Measurements from ENCODE around the gene ARTN.

Gene ARTN, protein sequence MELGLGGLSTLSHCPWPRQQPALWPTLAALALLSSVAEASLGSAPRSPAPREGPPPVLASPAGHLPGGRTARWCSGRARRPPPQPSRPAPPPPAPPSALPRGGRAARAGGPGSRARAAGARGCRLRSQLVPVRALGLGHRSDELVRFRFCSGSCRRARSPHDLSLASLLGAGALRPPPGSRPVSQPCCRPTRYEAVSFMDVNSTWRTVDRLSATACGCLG

GRCh38 chr1:43933386-43934100 is at the start of gene ARTN:
Gene ARTN (plus strand): TSS chr1:43933801. CDS start chr1:43935657, 1,856 bp downstream.
- DNase-seq = no peak

DNA sequence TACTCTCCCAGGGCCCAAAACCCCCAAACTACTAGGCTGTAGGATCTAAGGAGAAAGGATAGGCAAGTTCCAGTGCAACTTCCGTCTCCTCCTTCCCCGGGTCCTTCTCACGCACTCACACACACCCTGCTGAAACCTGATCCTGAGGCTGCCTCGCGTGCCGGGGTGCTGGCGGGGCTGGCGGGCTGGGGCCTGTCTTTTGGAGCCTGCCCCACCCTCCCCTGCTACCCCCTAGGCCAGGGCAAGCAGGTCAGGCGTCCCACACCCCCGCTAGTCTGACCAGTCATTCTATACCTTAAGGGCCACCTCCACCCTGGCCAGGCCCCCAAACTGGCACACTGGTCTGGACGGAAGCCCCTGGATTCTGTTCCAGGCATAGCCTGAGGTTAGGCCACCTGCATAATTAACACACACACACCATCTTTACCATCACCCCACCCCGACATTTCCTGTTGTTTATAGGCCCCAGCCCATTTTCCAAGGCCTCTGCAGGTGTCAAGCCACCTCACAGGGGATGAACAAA is 48.3 kb upstream of the ARTN start:
- no peak for DNase-seq

- DNase-seq = no peak
Observed at GRCh38 chr1:43887748-43888147, 45.9 kb upstream of the ARTN start.

DNA sequence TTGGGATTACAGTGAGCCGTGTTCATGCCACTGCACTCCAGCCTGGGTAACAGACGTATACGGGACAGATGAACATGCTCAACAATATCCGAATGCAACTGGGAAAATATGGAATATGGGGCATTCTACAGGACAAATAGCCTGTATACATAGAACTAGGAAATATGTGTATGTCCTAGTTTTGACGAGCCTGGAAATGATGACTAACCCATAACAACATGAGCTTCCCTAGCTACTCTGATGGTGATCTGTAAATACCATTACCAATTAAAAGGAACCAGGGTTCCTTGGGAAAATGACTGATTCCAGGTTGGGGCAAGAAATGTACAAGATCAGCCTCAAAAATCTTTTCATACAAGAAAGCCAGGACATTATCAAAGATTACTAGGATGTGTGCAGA is 42.8 kb upstream of the ARTN start:
- no peak for DNase-seq

- DNase-seq = no peak
Observed at GRCh38 chr1:43893006-43893405, 40.6 kb upstream of the ARTN start.

GRCh38 chr1:43898981-43899380 is 34.6 kb upstream of the ARTN start:
- DNase-seq = no peak

DNA sequence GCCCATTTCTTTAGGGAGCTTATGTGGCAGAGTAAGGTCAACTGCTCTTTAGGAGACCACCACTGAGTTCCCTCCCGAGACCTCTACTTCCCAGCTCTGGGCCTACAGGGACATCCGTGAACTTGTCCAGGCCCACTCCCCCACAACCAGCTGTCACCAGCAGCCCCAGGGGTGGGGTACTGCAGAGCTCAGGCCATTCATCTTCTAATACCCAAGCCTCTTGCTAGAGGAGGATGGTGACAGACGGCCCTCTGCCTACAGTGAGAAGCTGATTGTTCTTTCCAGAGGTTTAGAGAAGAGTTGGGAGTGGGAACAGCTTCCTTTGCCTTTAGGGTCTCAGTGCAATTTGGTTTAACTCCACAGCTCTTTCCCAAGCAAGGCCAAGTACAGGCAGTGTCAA is 33.2 kb upstream of the ARTN start:
- DNase-seq = no peak

DNA sequence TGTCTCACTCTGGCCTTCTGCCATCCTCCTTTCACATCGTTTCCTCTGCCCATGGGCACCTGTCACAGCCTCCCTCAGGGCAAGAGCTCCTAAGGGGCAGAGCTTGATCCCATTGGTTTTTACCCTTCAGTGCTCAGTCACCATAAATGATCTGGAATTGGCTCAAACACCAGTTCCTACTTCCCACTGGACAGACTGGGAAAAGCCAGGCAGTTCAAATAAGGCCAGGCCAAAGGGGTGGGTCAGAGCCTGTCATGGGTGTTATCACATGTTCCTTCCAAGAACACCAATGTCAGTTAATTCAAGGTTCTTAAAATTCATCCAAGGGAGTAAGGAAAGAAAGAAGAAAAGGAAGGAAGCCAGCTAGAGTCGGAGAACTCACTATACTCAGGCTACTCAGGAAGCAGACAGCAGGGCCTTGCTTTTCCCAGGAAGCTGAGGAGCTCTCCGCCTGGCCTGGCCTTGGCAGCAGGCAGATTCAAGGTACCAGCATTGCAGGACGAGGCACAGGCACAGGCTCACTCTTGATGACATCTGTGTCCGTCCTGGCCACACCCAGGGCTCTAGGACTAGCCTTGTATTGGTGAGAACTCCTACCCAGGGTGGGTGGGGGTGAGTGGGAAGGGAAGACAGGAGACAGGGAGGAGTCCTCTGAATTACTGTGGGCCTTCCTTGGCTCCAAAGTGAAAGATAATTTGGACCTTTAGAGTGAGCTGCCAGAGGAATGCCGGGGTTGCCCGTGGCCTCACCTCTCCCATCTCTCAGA is 32.2 kb upstream of the ARTN start:
- DNase-seq = no peak

DNA sequence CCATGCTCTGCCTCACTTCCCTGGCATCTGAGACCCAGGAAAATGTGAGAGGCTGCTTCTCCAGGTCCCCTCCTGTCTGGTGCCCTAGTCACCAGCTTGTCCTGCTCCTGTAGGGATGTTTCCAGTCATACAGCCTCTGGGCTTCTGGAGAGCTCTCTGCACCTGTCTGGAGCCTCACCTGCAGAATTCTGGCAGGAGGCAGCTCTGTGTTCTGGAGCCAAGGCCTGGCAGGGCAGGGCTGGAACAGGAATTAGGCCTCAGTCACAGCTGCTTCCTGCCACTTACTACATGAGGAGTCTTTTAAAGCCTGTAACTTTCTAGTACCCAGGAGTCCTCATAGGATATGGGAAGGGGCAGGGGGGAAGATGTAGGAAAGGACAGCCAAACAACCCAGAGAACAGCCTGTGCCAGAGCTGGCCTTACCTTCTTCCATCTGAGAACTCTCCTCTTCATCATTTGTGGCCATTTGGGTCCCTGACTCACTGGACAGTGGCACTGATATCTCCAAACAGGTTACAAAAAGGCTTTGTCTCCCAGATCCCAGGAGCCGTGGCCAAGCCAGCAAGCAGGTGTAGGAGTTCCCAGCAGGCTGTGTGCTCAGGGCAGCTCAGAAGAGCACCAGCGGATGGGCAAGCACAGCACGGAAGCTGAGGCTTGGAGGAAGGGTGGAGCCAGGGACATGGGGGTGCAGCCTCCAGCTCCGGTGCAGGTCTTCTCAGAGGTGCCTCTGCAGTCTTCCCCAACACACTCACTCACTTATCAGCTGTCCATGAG is 31.4 kb upstream of the ARTN start:
- no peak for DNase-seq

GRCh38 chr1:43904660-43905551 is 28.7 kb upstream of the ARTN start:
- DNase-seq = no peak

GRCh38 chr1:43908226-43908625 is 25.4 kb upstream of the ARTN start:
- no peak for DNase-seq

DNA sequence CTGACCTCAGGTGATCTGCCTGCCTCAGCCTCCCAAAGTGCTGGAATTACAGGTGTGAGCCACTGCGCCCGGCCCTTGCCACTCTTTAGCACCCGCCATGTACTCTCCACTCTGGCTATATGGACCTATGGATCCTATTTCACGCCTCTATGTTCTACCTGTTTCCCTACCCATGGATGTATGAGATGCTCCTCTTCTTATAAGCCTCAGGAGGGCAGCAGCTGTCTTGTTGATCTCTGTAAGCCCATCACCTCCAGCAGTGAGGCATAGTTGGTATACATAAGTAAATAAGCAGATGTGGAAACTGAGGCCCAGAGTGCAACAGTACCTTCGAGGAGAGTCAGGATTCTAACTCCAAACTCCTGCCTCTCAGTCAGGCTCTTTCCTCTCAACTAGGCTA is 24.7 kb upstream of the ARTN start:
- DNase-seq = no peak

DNA sequence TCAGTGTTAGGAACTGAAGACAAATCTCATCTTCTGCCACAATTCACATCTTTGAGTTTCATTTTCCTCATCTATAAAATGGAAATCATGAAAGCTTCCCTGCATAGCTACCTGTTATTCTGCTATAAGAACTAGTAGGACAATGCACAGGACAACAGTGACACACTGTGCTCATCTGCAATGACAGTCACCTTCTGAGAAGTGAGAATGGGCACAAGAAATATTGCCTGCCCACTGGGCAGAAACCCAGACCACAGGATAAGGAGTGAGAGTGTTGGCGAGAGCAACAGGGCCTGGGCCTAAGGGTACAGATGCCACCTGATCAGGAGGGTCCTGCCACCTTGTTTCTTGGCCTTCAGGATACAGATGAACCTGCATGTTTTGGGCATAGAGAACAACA is 23.3 kb upstream of the ARTN start:
- DNase-seq = no peak

DNA sequence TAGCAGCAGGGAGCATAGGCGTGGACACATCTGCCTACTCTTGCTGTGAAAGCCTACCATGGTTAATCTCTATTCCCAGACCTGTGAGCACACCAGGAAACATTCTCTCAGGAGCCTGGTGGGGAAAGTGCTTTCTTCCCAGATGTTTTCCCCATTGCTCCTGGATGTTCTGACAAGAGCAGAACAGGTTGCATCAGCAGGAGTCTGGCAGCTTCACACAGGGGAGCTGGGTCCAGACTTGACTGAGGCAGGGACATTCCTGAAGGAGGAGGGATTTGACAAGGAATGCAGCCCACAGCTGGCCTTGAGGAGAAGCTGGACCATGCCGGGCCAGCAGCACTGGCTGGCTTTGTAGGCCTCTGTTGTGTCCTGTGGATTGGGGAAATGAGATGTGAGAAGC is 21.0 kb upstream of the ARTN start:
- DNase-seq = no peak

GRCh38 chr1:43913051-43913501 is 20.5 kb upstream of the ARTN start:
- no peak for DNase-seq

GRCh38 chr1:43913666-43914360 is 19.8 kb upstream of the ARTN start:
- no peak for DNase-seq

- DNase-seq = no peak
Observed at GRCh38 chr1:43914576-43915525, 18.8 kb upstream of the ARTN start.

DNA sequence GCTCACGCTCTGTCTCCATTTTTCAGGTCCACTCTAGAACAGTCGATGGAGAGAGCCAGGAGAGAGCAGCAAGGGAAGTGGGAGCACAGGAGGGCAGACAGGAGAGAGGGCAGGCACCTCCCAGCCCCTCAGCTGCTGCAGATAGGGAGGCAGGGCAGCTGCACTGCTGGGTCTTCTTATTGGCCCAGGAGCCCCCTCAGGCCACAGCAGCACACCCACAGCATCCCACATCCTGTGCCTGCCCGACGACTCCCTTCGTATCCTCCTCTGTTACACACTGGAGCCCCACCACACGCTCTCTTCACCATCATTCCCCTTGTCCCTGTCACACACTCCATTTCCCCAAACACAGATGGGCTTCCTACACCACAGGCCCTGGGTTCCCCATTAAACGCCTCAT is 13.7 kb upstream of the ARTN start:
- no peak for DNase-seq

- DNase-seq = no peak
Observed at GRCh38 chr1:43921022-43921421, 12.6 kb upstream of the ARTN start.

GRCh38 chr1:43924516-43924915 is 9.1 kb upstream of the ARTN start:
- no peak for DNase-seq

All from CD4-positive, alpha-beta T cell treated with Interleukin-12 subunit alpha and Interleukin-12 subunit beta, for 1 hour (primary cell).